Measurements from ENCODE around the gene STK32B. TPM values are rescaled to one million over a fixed set of nuclear protein-coding genes. Genes with fewer than 3 reads are reported as not detected.

STK32B gene
- total and polyA plus RNA-seq, 2 experiments from 2014 or later, result 0.71 to 2.3 TPM

DNA sequence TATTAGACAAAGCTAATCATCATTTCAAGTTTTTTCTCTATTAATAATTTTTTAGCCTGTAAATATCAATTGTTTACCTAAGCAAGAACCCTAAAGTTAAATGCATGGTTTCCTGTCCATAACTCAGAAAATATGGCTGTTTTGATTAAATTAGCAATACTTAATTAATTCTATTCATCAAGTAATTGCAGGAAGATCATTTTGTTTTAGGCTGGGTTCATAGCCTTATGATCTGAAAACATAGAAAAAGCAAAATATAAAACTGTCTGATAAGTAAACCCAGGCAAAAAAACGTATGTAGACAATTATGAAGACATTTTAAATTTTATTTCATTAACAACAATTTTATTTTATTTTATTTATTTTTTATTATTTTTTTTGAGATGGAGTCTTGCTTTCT, 438.0 kb downstream of the STK32B start:
- Mint-ChIP-seq H3K9me3 (peaks cover 54% of the 10 kb centered on the region), H3K4me1 (no peaks in the 10 kb centered on the region), H3K27me3 (ENCODE audit: insufficient read depth, low read depth, poor library complexity) (peaks cover 2% of the 10 kb centered on the region), H3K36me3 (ENCODE audit: low read depth) (peaks cover 16% of the 10 kb centered on the region), H3K4me3 (no peak overlapping the region), H3K27ac (no peak overlapping the region)
- no peak overlapping the region for H3K4me2 ChIP-seq
- H3K9me2 ChIP-seq (ENCODE audit: insufficient read depth), result no peaks in the 10 kb centered on the region
- no peak for DNase-seq (ENCODE audit: low spot score)
- H4K20me1 ChIP-seq (replicated peaks; ENCODE audit: insufficient read depth), result no peaks in the 10 kb centered on the region
- H2AFZ ChIP-seq, result no peak overlapping the region
- no peaks in the 10 kb centered on the region for H3K79me2 ChIP-seq (replicated peaks; ENCODE audit: insufficient read depth)
- H3K27ac ChIP-seq (ENCODE audit: low read depth), result no peak overlapping the region
- H3K36me3 ChIP-seq (ENCODE audit: insufficient read depth), result no peaks in the 10 kb centered on the region
- no peaks in the 10 kb centered on the region for H3K27me3 ChIP-seq (ENCODE audit: insufficient read depth)
- H3F3A ChIP-seq (replicated peaks; ENCODE audit: low read depth), result no peaks in the 10 kb centered on the region
- H3K4me3 ChIP-seq, result no peak overlapping the region
- TF ChIP-seq JUNB (IDR thresholded peaks at IDR 0.05; ENCODE audit: unreplicated experiment) (no peak), POLR2AphosphoS5 (IDR thresholded peaks at IDR 0.05; ENCODE audit: low read depth) (no peak), EZH2 (IDR thresholded peaks at IDR 0.05; ENCODE audit: low read depth, unreplicated experiment) (no peak), EZH2phosphoT487 (IDR thresholded peaks at IDR 0.05; ENCODE audit: unreplicated experiment) (no peak), NANOG (IDR thresholded peaks at IDR 0.05; ENCODE audit: borderline replicate concordance) (no peak), CTCF (conservative IDR thresholded peaks at IDR 0.05; ENCODE audit: low read depth in 2 of 2) (no peak), ZNF331 (CRISPR knock-in tag; IDR thresholded peaks at IDR 0.05; ENCODE audit: low read depth) (no peak), STAT1 (IDR thresholded peaks at IDR 0.05; ENCODE audit: unreplicated experiment) (no peak)
- TF ChIP-seq, protein P1, sequence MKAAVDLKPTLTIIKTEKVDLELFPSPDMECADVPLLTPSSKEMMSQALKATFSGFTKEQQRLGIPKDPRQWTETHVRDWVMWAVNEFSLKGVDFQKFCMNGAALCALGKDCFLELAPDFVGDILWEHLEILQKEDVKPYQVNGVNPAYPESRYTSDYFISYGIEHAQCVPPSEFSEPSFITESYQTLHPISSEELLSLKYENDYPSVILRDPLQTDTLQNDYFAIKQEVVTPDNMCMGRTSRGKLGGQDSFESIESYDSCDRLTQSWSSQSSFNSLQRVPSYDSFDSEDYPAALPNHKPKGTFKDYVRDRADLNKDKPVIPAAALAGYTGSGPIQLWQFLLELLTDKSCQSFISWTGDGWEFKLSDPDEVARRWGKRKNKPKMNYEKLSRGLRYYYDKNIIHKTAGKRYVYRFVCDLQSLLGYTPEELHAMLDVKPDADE (IDR thresholded peaks at IDR 0.05), result no peak
- TF ChIP-seq, protein P2, sequence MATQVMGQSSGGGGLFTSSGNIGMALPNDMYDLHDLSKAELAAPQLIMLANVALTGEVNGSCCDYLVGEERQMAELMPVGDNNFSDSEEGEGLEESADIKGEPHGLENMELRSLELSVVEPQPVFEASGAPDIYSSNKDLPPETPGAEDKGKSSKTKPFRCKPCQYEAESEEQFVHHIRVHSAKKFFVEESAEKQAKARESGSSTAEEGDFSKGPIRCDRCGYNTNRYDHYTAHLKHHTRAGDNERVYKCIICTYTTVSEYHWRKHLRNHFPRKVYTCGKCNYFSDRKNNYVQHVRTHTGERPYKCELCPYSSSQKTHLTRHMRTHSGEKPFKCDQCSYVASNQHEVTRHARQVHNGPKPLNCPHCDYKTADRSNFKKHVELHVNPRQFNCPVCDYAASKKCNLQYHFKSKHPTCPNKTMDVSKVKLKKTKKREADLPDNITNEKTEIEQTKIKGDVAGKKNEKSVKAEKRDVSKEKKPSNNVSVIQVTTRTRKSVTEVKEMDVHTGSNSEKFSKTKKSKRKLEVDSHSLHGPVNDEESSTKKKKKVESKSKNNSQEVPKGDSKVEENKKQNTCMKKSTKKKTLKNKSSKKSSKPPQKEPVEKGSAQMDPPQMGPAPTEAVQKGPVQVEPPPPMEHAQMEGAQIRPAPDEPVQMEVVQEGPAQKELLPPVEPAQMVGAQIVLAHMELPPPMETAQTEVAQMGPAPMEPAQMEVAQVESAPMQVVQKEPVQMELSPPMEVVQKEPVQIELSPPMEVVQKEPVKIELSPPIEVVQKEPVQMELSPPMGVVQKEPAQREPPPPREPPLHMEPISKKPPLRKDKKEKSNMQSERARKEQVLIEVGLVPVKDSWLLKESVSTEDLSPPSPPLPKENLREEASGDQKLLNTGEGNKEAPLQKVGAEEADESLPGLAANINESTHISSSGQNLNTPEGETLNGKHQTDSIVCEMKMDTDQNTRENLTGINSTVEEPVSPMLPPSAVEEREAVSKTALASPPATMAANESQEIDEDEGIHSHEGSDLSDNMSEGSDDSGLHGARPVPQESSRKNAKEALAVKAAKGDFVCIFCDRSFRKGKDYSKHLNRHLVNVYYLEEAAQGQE (IDR thresholded peaks at IDR 0.05; ENCODE audit: unreplicated experiment), result no peak
- H3K4me1 ChIP-seq (ENCODE audit: insufficient read depth), result no peaks in the 10 kb centered on the region
- ATAC-seq, result no peak
